ENCODE results near the gene FMNL3. TPM values are rescaled to one million over a fixed set of nuclear protein-coding genes. Genes with fewer than 3 reads are reported as not detected.

FMNL3 gene
- polyA plus RNA-seq, 1 experiment: 15.8 TPM

DNA sequence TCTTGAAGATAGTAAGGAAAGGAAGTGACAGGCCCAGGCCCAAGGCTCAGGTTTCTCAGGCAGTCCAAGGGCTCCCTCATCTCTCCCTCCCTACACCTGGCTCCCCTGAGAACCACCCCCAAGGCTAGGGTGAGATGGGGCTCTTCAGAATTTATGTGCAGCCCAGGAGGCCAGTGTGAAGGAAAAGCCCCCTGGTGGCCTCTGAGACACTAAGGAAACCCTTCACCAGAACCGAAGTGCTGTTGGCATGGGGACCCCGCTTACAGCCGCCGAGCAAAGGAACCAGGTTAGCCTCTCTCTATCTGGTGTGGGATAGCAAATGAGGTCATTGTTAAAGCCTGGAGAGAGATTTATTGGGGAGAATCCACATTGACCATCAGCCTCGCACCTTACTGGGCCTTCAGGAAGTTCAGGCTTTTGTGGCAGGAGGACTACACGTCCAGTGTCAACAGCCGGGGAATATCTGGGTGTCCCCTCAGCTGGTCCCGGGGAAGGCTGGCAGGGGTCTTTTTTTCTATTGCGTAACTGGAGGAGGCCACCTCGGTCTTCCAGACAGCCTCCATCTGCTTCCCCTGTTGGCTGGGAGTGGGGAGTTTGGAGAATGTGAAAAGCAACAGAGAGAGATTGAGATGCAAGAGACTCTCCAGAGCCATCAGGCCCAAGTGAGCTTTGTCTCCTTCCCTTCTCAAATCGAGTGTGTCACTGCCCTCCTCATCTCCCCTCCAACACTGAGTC, 119.9 kb downstream of the FMNL3 start:
- DNase-seq (ENCODE audit: low read depth, low spot score): no peak
- no peak overlapping the region for H3K27ac ChIP-seq (ENCODE audit: low read depth, low read length)
- H3K9me3 ChIP-seq (ENCODE audit: control insufficient read depth, insufficient read depth, low read length): peaks cover 5% of the 10 kb centered on the region; the same call in 1 of the 2 replicates
- CTCF ChIA-PET: no interaction called here
- TF ChIP-seq CTCF (IDR thresholded peaks at IDR 0.05; ENCODE audit: low read depth, low read length): no peak
- no peak overlapping the region for H3K4me3 ChIP-seq (ENCODE audit: low read depth, low read length)
- POLR2A ChIA-PET: no interaction called here
- no peaks in the 10 kb centered on the region for H3K27me3 ChIP-seq (ENCODE audit: control insufficient read depth, insufficient read depth, low read length)

Small RNA genes within 50 kb of the gene (small RNA-seq; reads per million reads assigned to genes)
- gene AC020612.2 (ENCODE audit: insufficient read length, low read depth) (not detected), gene HIGD1AP9 (ENCODE audit: insufficient read length, low read depth) (not detected), gene POLR2KP1 (ENCODE audit: insufficient read length, low read depth) (not detected), gene RNU6-834P (ENCODE audit: insufficient read length, low read depth) (not detected)

Other genes starting within 250 kb of the FMNL3 start
- gene KCNH3, start 168.4 kb downstream of the FMNL3 start, polyA plus RNA-seq (2011; rRNA removed): 0.01 and 0.11 TPM in 2 replicates
- 47.0 and 54.2 TPM in 2 replicates for gene MCRS1, start 139.3 kb downstream of the FMNL3 start, polyA plus RNA-seq (2011; rRNA removed)
- gene FAM186B, start 101.8 kb downstream of the FMNL3 start, polyA plus RNA-seq (2011; rRNA removed): 0.05 and 0.07 TPM in 2 replicates
- 9.0 and 10.9 TPM in 2 replicates for gene PRPF40B, start 83.8 kb downstream of the FMNL3 start, polyA plus RNA-seq (2011; rRNA removed)
- gene TMBIM6, start 34.2 kb upstream of the FMNL3 start, polyA plus RNA-seq (2011; rRNA removed): 711 and 906 TPM in 2 replicates
- gene NCKAP5L, start 121.0 kb upstream of the FMNL3 start, polyA plus RNA-seq (2011; rRNA removed): 5.6 and 7.3 TPM in 2 replicates
- 3.7 and 3.8 TPM in 2 replicates for gene BCDIN3D, start 135.7 kb upstream of the FMNL3 start, polyA plus RNA-seq (2011; rRNA removed)
- 5.9 and 9.1 TPM in 2 replicates for gene FAIM2, start 196.5 kb upstream of the FMNL3 start, polyA plus RNA-seq (2011; rRNA removed)
- not detected in 2 replicates for gene AQP2, start 243.3 kb upstream of the FMNL3 start, polyA plus RNA-seq (2011; rRNA removed)

Data from AG04450 (cell line).